ENCODE measurements around the gene SOX6.

Gene SOX6

DNA sequence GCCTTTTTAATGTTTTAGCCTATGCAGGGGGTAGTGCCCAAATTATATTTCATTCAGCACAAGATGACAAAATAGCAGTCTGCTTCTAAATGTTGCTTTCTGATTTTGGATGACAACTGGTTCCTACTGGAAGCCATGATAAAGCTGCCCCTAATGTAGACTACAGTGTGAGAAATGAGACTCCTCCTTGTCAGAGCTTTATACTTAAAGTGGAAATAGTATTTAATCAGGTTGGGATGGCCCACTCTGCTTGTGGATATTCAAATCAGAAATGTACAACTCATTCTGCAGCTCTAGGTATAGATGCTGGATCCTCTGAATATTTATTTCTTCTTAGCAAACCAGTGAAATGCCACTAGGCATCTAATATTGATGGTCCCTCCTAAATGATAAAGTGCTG is 171.3 kb downstream of the SOX6 start:
- Histone ChIP-seq H3K4me1 (ENCODE audit: control insufficient read depth in 1 of 2, insufficient read depth in 1 of 2, low read depth in 1 of 2, low read length in 1 of 2) (no peaks in the 10 kb centered on the region), H3K4me3 (ENCODE audit: low read depth in 1 of 2, low read length in 1 of 2) (no peak overlapping the region), H3K27ac (no peak overlapping the region), H3K36me3 (no peaks in the 10 kb centered on the region), H3K9me3 (no peaks in the 10 kb centered on the region), H3K27me3 (no peaks in the 10 kb centered on the region)
- TF ChIP-seq, protein P1, sequence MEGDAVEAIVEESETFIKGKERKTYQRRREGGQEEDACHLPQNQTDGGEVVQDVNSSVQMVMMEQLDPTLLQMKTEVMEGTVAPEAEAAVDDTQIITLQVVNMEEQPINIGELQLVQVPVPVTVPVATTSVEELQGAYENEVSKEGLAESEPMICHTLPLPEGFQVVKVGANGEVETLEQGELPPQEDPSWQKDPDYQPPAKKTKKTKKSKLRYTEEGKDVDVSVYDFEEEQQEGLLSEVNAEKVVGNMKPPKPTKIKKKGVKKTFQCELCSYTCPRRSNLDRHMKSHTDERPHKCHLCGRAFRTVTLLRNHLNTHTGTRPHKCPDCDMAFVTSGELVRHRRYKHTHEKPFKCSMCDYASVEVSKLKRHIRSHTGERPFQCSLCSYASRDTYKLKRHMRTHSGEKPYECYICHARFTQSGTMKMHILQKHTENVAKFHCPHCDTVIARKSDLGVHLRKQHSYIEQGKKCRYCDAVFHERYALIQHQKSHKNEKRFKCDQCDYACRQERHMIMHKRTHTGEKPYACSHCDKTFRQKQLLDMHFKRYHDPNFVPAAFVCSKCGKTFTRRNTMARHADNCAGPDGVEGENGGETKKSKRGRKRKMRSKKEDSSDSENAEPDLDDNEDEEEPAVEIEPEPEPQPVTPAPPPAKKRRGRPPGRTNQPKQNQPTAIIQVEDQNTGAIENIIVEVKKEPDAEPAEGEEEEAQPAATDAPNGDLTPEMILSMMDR (IDR thresholded peaks at IDR 0.05): no peak

DNA sequence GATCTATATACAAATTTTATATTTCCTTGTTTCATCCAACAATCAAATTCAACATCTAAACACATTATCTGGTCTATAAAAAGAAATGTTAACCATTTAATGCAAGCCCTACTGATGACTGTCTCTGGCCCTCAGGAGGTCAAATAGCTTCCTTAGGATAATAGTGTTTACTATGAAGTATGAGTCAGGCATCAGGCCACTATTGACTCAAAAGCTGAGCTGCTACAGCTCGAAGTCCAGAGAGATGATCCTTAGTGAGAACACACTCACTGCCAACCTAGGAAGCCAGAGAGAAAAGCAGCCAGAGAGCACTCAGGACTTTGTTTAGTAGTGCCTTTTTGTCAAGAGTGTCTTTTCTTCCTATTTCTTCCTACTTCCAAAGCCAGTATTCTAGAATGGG is 171.8 kb downstream of the SOX6 start:
- Histone ChIP-seq H3K27me3 (no peaks in the 10 kb centered on the region), H3K27ac (no peak overlapping the region), H3K9me3 (no peaks in the 10 kb centered on the region), H3K36me3 (no peaks in the 10 kb centered on the region), H3K4me3 (ENCODE audit: low read depth in 1 of 2, low read length in 1 of 2) (no peak overlapping the region), H3K4me1 (ENCODE audit: control insufficient read depth in 1 of 2, insufficient read depth in 1 of 2, low read depth in 1 of 2, low read length in 1 of 2) (no peaks in the 10 kb centered on the region)
- TF ChIP-seq, protein P1 (IDR thresholded peaks at IDR 0.05): no peak

DNA sequence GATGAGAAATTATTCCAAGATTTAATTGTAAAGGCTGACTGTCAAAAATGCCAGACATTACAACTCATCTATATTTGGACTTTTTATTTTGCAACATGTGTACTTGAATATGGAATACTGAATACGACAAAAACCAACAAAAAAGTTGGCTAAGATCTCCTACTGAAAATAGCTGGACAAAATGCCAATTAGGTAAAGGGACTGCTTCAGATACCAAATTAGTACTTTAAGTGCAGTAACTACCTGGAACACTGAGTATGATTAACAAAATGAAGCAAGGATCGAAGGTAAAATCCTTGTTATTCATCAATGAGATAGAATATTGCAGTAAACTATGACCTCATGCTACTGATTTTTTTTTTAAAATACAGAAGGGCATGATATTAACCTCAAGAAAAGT is 173.8 kb downstream of the SOX6 start:
- Histone ChIP-seq H3K36me3 (no peaks in the 10 kb centered on the region), H3K4me1 (ENCODE audit: control insufficient read depth in 1 of 2, insufficient read depth in 1 of 2, low read depth in 1 of 2, low read length in 1 of 2) (no peaks in the 10 kb centered on the region), H3K9me3 (no peaks in the 10 kb centered on the region), H3K27me3 (no peaks in the 10 kb centered on the region), H3K27ac (no peak overlapping the region), H3K4me3 (ENCODE audit: low read depth in 1 of 2, low read length in 1 of 2) (no peak overlapping the region)
- TF ChIP-seq, protein P1 (IDR thresholded peaks at IDR 0.05): no peak

DNA sequence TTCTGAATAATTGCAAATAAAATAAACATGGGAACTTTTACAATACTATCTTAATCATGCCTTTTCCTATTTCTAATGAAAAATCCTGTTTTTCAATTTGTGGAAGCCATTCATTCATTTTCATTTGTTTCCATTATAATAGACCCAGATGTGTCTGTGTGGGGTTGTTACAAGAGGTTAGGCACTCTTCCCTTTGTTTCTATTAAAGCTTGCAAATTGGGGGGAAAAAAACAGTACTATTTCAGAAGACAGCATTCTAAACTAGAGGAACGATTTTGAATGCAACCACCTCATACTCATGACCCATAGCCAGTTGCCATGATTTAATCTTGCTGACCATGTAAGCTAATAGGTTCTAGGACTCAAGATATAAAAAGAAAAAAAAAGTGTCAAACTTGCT is 175.5 kb downstream of the SOX6 start:
- TF ChIP-seq, protein P1 (IDR thresholded peaks at IDR 0.05): no peak
- no peak overlapping the region for H3K27ac ChIP-seq
- H3K27me3 ChIP-seq: no peaks in the 10 kb centered on the region
- H3K9me3 ChIP-seq: no peaks in the 10 kb centered on the region
- H3K4me3 ChIP-seq (ENCODE audit: low read depth in 1 of 2, low read length in 1 of 2): no peak overlapping the region
- H3K36me3 ChIP-seq: no peaks in the 10 kb centered on the region
- no peaks in the 10 kb centered on the region for H3K4me1 ChIP-seq (ENCODE audit: control insufficient read depth in 1 of 2, insufficient read depth in 1 of 2, low read depth in 1 of 2, low read length in 1 of 2)

DNA sequence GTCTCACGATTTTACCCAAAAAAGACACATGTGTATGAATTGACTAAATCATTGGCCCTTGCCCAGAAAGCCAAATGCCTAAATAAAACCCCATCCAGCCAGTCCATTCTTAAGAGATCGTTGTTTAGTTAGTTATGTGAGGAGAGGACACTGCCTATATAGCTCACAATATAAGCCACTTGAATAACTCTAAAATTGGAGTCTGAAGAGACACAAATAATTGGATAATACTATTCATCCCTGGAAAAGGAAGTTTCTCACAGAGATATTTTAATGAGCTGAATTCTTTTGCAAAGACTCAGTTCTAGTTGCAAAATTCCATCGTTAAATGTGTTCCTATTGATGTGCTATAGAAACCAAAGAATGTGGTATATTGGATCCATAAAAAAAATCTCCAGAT is 176.7 kb downstream of the SOX6 start:
- no peaks in the 10 kb centered on the region for H3K9me3 ChIP-seq
- no peak overlapping the region for H3K4me3 ChIP-seq (ENCODE audit: low read depth in 1 of 2, low read length in 1 of 2)
- H3K36me3 ChIP-seq: no peaks in the 10 kb centered on the region
- no peak overlapping the region for H3K27ac ChIP-seq
- H3K4me1 ChIP-seq (ENCODE audit: control insufficient read depth in 1 of 2, insufficient read depth in 1 of 2, low read depth in 1 of 2, low read length in 1 of 2): no peaks in the 10 kb centered on the region
- TF ChIP-seq, protein P1 (IDR thresholded peaks at IDR 0.05): no peak
- H3K27me3 ChIP-seq: no peaks in the 10 kb centered on the region

DNA sequence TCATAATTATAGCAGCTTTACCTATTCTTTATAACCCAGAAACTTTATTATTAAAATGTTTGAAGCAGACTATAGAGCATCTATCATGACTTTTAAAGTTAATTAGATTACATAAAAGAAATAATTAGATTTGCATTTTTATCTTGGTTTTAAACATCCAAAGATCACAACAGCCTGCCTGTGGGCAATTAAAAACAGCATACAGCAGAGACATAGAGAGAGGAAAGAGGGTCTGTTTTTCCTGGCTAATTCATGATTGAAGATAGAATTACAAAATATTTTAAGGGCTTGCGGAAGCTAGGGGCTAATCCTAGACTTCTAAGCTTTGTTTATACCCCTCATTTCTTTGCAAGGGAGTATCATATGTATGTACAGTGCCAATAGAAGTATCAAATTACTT is 178.1 kb downstream of the SOX6 start:
- Histone ChIP-seq H3K4me3 (ENCODE audit: low read depth in 1 of 2, low read length in 1 of 2) (no peak overlapping the region), H3K36me3 (no peaks in the 10 kb centered on the region), H3K27me3 (no peaks in the 10 kb centered on the region), H3K9me3 (no peaks in the 10 kb centered on the region), H3K27ac (no peak overlapping the region), H3K4me1 (ENCODE audit: control insufficient read depth in 1 of 2, insufficient read depth in 1 of 2, low read depth in 1 of 2, low read length in 1 of 2) (no peaks in the 10 kb centered on the region)
- TF ChIP-seq, protein P1 (IDR thresholded peaks at IDR 0.05): no peak
